Stimulated activated CD8-positive, alpha-beta memory T cell treated with anti-CD3 and anti-CD28 coated beads, Interleukin-7, amount 100 ng/mL, for 48 hours (primary cell): ENCODE data around the gene ZP4.

Source experiments
- DNase-seq, 2 donors: peaks; one replicate each; pipeline ENCODE4 v3.0.0-alpha.2; 2020; ENCODE audit warnings: low read depth in 1 of 2; ENCODE audit errors: extremely low read depth in 1 of 2

The ZP4 gene, protein sequence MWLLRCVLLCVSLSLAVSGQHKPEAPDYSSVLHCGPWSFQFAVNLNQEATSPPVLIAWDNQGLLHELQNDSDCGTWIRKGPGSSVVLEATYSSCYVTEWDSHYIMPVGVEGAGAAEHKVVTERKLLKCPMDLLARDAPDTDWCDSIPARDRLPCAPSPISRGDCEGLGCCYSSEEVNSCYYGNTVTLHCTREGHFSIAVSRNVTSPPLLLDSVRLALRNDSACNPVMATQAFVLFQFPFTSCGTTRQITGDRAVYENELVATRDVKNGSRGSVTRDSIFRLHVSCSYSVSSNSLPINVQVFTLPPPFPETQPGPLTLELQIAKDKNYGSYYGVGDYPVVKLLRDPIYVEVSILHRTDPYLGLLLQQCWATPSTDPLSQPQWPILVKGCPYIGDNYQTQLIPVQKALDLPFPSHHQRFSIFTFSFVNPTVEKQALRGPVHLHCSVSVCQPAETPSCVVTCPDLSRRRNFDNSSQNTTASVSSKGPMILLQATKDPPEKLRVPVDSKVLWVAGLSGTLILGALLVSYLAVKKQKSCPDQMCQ

DNA sequence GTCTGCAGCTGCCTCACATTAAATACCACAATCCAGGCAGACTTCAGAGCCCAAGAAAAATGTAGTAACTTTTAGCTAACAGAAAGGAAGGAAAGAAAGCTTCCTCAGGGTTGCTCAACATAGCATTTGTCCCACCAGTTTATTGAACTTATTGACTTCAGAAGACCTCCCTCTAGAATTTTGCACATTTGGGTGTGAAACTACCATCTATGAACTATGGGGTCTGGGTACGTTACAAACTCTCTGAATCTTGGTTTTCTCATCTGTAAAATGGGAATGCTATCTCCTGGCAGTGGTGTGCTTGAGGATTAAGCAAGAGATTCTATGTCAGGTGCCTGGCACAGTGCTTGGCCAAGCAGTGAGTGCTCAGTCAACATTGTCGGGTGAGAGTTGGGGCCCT is at the start of gene ZP4:
TSS of gene ZP4 (minus strand) at position 101 of the 400 bp plus-strand sequence. CDS start 287 bp downstream, outside the sequence.
- no peak for DNase-seq

DNA sequence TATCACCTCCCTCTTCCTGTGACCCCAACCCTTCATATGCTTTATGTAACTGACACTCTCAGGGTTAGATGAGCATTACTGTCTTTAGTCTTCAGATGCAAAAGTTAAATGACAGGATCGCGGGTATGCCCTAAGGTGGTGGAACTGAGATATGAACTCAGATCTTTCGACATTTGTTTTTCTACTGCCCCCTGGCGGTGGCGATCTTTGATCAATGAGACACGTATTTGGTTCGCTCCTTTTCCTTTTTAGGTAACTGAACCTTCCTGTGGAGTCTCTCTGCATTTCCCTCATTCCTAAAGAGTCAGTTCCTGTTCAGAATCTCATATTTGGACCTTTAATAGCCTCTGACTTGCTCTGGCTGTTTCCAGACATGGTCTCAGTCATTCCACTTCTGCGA is 47.8 kb upstream of the ZP4 start:
- DNase-seq = no peak

DNA sequence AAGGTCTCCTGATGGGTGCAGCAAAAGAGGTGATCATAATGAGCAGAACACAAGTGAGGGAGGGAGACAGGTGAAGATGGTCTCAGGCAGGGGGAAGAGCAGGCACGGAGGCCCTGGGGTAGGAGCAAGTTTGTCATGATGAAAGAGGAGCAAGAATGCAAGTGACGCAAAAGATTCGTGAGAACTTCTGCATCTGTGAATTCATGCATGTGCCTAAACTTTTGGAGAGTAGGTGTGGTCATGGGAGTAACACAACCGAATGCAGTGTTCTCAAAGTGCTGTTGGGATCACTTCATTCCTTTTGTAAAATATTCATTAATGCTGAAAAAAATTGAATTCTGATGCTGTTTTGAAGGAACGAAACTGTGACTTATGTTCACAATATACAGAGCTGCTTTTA is 47.3 kb upstream of the ZP4 start:
- DNase-seq = no peak

DNA sequence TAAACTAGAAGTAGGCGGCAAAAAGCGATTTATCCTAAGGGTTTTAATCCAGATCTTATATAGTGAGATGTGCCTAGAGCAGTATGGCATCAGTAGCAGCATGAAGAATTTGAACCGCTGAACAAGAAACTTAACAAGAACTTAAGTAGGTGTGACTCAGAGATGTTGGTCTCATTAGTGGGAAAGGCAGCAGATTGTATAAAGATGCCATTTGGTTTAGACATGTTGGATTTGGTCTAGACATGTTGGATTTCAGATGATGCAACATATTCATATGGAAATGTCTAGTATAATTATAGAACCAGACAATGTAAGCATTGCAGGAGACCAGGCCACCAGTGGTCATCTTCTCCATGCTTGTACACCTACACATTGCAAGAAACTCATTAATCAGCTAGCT is 42.1 kb upstream of the ZP4 start:
- DNase-seq = no peak

DNA sequence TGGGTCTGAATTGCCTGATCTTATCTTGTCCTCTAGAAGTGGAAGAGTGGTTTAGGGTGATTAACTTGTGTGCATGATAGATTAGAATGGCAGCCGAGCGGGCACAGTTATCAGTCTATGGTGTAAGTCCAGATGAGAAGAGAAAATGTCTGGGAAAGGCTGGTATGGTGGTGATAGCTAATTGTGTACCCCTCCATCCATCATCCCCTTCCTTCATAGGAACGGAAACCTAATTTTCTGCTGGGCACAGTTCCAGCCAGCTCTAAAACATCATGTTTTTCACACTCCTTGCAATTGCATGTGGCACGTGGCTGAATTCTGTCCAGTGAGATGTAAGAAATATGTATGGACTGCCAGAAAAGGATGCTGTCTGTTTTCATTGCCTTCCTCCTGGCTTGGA is 40.9 kb upstream of the ZP4 start:
- DNase-seq = no peak

DNA sequence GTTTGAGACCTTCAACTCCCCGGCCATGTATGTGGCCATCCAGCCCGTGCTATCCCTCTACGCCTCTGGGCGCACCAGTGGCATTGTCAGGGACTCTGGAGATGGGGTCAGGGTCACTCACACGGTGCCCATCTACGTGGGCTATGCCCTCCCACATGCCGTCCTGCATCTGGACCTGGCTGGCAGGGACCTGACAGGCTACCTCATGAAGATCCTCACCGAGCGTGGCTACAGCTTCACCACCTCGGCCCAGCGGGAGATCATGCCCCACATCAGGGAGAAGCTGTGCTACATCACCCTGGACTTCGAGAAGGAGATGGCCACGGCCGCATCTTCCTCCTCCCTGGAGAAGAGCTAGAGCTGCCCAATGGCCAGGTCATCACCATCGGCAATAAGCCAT is 36.5 kb upstream of the ZP4 start:
- no peak for DNase-seq

DNA sequence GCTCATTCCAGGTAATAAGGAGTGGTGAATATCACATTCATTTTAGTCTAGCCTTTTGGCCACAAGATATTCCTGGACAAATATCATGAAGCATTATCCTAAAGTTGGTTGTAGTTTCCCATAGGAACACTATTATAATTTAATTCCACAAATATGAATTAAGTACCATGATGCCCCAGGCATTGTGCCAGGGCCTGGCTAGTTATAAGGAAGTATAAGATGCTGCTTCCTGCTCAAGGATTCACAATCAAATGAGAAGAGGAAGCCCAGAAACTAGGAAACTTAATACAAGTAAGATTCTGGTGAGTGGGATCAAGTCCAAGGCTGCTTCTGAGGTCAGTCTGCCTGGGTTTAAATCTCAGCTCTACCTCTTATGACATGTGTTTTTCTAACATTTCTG is 30.6 kb upstream of the ZP4 start:
- DNase-seq = no peak

DNA sequence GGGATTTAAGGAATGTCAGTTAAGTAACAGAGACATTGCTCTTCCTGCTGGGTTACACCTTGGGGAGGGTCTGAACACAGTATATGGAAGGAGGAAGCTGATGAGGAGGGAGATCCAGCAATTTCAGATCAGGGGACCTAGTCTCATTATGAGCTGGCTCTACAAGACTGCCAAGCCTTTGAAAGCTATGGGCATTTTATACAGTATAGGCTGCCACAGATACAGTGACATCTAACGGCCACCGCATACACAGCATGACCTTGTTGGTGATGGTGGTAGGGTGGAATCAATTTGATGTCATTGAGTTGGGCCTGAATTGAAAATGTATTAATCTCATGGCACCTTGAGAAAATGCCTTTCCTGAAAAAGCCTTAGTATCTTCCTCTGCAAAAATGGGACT is 22.6 kb upstream of the ZP4 start:
- no peak for DNase-seq

DNA sequence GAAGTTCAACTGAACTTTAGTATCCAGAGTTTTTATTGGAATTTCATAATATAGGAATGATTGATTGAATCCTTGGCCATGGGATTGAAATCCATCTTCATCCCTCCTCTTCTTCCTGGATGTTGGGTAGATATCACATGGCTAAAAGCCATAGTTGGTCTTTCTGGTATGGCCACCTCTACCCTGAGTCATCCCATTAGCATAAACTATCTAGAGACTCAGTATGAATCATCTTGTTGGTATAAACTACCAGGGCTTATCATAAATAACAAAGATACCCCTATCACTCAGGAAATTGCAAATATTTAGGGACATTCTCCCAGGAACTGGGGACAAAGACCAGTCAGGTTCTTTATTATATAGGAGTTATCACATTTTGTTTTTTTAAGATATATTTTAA is 21.2 kb upstream of the ZP4 start:
- DNase-seq = no peak

DNA sequence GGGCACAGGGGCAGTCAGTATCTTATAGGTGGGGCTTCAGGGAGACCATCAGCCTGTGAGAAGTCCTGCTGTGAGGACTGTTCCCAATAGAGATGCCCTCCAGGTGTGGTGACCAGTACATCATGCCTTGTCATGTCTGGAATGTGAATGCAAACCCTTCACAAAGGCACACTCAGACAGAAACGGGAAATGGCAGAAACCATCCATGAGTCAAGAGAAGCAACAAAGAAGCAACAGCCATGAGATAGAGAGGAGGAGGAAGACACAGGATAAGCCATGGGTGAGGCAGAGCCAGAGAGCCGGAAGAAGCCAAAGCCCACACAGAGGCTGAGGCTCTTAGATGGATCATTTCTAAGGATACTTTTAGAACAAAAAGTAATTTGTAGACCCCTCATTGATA is 20.1 kb upstream of the ZP4 start:
- no peak for DNase-seq

DNA sequence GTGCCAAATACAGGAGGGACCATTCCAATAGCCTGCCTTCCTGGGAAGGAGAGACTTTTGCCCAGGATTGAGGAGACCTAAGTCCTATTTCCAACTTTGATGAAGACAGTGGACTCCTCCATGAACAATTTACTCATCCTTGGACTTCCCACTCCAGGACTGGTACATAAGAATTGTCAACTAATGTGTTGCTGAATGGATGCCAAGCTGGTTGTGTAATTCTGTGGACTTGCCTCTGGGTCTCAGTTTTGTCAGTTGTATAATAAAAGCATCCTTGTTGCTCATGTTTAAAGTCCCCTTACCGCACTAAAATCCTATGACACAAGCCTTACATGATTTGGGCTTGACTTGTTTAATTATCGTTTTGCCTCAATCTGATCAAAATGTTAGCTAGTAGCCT is 13.2 kb upstream of the ZP4 start:
- DNase-seq = no peak

DNA sequence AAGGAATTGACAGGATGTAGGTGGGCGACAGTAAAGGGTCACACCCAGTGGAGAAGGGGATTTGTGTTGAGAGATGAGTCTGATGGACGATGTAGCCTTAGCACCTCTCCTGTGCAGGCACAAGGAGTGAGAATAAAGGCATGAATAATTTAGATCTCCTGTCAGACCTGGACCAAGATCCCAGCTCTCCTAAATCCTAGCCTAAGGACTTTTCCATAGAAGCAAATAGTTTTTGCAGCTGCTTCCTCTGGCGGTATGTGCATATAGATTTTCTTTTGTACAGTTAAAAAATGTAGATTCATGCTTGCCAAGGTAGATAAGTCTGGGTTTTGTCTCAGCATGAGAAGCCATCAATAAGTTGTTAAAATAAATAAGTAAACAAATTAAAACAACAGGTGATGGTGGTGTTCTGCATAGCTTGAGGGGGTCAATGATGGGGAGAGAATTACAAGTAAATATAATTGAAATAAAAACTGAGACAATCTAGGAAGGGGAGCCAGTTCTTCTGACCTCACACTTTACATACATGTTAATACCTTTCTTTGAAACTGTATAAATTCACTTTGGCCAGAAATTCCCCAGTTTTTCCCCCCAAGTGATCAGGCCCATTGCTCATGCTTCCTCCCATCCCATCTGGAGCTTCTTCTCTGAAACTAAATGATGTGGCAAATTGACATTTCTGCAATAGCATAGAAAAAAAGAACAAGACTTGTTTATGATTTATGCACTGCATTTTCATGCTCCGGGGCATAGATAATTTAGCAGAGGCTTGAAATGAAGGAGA is 12.4 kb upstream of the ZP4 start:
- no peak for DNase-seq

DNA sequence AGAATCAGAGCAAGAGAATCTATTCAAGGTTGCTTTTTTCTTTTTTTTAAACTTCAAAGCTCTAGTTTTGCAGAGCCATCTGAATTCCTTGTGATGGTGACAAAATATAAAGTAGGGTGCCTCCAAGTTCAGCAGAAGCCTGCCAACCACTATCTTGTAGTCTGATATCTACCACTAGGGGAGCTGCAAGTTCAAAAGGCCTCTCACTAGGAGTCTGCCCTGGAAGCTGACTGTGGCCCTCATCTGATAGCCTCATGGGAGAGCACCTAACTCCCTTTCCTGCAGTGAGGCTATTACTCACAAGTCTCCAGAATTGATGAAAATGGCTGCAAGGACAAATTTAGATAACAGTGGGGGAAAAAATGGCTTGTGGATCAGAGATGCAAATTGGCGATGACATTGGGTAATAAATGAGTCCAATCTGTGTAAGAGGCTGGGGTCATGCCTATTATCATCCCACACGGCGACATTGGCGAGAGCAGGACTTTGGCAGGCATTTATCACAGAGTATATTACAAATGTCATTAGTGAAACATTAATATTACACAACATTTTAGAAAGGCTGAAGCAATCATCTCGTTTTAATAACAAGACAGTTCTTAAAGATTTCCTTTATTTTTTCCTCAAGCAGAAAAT is 10.7 kb upstream of the ZP4 start:
- no peak for DNase-seq

DNA sequence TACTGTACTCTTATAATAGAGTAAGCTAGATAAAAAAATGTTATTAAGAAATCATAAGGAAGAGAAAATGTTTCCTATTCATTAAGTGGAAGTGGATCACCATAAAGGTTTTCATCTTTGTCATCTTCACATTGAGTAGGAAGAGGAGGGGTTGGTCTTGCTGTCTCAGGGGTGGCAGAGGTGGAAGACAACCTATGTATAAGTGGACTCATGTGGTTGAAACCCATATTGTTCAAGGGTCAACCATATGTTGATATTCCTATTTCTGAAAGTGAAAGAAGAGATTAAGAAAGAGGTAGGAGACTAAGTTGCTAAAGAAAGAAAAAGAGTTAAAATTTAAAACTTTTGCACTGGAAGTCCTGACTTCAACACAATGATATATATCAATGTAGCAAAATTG is 4.9 kb upstream of the ZP4 start:
- no peak for DNase-seq

DNA sequence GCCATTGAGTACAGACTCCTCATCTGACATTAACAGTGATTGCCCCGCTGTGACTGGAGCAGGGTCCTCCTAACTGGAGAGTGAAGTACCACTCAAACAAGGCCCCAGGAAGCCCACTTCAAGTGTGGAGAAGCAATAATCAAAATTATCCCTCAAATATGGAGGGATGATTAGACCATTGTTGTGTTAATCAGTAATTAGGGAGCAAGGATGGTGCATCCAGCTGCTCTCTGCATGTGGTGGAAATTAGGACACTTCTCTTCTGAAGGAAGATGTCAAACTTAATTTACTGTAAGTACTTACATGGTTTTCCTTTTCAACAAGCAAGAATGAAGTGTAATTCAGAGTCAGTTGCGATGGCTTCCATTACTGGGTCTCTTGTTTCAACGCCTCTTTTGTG is 3.4 kb upstream of the ZP4 start:
- no peak for DNase-seq

DNA sequence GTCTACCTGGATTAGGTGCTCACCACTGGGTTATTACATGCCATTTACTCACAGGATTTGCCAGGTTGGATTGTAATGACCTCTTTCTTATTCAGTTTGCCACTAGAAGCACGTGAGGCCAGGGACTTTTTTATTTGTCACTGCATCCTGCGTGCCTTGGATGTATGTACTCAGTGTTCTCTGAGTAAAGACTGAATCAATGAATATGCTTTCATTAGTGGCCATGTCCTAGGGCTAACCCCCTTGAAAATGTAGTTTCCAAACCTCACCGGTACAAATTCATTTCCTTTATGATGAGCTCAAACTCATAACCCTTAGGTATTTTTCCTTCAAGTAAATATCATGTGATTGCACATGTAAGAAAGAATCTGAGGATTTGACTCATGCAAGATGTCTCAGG is 1.3 kb upstream of the ZP4 start:
- DNase-seq = no peak

DNA sequence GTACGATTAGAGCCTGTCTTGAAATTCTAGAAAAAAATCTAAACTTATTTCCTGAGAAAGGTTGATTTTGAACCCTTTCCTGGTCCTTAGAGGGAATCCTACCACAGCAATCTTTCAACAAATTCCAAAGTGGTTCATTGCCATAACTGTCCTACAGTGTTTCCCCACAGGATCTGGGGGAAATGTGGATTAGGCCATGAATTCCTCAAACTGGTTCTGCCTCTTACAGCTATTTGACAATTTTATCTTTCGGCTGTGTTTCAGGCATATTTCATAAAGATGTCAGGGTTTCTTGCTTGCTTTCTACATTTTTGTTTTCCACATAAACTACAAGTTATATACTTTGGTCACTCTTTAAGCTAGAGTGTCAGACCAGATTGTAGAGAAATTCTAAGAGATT is 544 bp upstream of the ZP4 start:
- no peak for DNase-seq

DNA sequence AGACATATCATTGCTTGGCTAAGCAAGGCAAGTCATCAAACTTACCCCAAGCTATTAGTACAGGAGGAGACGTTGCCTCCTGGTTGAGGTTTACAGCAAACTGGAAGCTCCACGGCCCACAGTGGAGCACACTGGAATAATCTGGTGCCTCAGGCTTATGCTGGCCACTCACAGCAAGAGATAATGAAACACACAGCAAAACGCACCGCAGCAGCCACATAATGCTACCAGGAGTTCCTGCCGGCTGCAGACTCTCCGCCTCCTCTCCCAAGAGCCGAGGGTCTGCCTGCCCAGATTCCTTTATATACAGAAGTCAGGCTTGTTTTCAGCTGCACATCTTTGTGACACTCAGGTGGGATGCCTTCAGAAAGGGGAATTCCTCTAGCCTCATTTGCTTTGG is 306 bp downstream of the ZP4 start:
- DNase-seq = no peak

DNA sequence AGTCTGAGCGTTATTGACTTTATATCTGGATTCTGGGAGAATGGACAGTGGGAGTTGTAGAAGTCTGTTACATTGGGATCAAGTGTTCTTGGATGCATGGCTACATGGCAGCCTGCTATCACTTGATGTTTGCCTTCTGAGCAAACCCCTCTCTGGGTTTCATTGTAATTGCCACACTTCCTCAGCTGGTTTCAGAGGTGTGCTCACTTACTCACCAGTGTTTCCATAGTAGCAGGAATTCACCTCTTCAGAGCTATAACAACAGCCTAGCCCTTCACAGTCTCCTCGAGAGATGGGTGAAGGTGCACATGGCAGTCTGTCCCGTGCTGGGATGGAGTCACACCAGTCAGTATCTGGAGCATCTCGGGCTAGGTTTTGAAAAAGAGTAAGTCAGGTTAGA is 2.6 kb downstream of the ZP4 start:
- no peak for DNase-seq

DNA sequence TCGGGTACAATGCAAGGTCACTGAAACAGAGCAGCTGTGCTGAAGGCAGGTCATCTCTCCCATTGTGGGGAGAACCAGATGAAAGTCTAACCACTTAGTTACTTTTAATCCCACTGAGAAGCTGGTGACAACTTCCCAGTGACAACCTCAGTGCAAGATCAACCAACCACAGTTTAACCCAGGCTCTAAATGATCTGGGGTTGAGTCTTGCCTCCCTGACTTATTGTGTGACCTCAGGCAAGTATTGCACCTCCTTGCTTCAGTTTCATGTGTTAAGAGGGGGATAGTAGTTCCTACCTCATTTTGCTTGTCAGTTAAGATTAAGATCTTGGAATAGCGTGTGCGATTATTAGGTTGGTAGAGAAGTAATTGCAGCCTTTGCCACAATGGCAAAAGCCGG is 3.2 kb downstream of the ZP4 start:
- no peak for DNase-seq

DNA sequence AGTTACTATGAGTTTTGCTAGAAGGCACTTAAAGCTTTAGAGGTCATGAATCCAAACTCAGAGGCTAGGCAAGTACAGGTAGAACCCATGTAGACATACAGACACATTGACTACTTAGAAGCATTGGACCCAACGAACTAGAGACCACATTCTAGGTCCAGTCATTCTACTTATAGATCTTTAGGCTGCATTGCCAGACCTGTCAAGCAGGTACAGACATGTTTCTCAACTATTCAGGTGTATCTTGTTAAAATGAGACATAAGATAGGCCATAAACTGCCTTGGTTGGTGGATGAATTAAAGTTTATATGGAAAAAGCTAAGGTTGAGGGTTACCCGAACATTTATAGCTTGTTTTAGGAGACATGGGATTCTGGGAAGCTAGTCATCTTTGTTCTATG is 6.5 kb downstream of the ZP4 start:
- no peak for DNase-seq

DNA sequence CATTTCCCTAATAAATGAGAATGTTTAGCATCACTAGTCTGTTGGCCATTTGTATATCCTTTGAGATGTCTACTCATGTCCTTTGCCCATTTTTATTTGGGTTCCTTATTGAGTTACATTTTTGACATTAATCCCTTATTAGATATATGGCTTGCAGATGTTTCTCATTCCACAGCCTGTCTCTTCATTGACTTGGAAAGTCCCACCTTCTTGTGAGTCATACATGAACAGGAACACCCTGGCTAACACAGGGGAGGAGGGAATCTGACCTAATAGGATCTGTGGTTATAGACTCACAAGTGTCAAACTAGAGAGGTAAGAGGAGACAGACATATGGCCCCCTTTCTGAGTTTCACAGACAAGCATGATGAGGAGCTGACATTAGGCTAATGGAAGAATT is 11.5 kb downstream of the ZP4 start:
- DNase-seq = no peak
